Activated naive CD8-positive, alpha-beta T cell treated with anti-CD3 and anti-CD28 coated beads for 36 hours (primary cell): Measurements from ENCODE around the gene ADGRG3. TPM values are rescaled to one million over a fixed set of nuclear protein-coding genes. Genes with fewer than 3 reads are reported as not detected.
"Not testable (repeated sequence)": the region's sequence is repeated elsewhere in the genome, so short reads cannot be mapped to it uniquely, and the experiment has no call there.

Source experiments
- DNase-seq: peaks from one replicate; pipeline ENCODE4 v3.0.0; 2021
- H3K27ac Mint-ChIP-seq: one replicate; pipeline ENCODE4 v1.8.0; 2022; ENCODE audit warnings: mild to moderate bottlenecking, moderate library complexity, mixed read lengths
- H3K27me3 Mint-ChIP-seq: one replicate; pipeline ENCODE4 v1.8.0; 2022; ENCODE audit warnings: mild to moderate bottlenecking, mixed read lengths
- H3K36me3 Mint-ChIP-seq: one replicate; pipeline ENCODE4 v1.8.0; 2021; ENCODE audit warnings: mild to moderate bottlenecking, mixed read lengths
- H3K4me1 Mint-ChIP-seq: one replicate; pipeline ENCODE4 v1.8.0; 2021; ENCODE audit warnings: mixed read lengths
- H3K4me3 Mint-ChIP-seq: one replicate; pipeline ENCODE4 v1.8.0; 2022; ENCODE audit warnings: mild to moderate bottlenecking, moderate library complexity, mixed read lengths
- H3K9me3 Mint-ChIP-seq: one replicate; pipeline ENCODE4 v1.8.0; 2022; ENCODE audit warnings: mixed read lengths
- total RNA-seq, 2 experiments: library from RNA; stranded (reverse); gene quantifications; one replicate each; pipeline ENCODE4 v1.2.3, GENCODE V29; 2021

The ADGRG3 gene
- total RNA-seq, 2 experiments from 2014 or later = not detected

DNA sequence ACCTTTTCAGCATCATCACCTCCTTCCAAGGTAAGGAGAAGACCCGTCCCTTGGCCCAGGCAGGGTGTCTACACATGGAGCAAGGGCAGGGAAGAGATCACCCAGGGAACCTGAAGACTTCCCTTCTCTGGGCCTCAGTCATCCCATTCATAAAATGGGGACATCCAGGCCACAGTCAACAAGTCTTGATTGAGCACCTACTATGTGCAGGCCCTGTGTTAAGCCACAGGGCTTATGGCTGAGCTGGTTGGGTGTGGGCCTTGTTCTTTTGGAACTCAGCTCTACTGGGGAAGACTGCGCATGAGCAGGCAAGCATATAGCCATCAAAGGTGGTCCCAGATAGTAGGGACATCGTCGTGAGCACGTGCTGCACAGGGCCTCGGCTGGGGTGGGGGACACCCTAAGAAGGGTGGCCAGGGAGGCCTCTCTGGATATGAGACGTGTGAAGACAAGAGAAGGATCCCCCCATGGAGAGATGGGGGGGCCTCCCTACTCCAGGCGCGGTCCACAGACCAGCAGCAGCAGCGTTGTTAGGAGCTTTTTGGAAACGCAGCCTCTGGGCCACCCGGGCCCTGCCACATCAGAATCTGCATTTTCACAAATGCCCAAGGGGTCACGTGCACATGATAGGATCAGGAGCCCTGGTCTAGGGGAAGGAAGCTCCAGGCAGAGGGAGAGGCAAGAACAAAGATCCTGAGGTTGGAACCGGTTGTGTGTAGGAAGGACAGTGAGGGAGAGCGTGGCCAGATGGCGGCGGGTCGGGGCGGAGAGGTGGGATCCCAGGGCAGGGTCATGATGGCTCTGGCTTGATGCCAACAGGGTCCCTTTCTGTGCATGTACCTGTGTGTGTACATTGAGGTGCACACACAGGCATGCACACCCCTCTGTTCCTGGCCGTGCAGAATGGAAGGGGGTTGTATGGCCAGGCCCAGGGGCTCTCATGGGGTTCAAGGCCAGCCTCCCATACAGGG lies 5.9 kb upstream of the ADGRG3 start:
- Mint-ChIP-seq H3K4me3 (no peak overlapping the region), H3K4me1 (no peaks in the 10 kb centered on the region), H3K27me3 (no peaks in the 10 kb centered on the region), H3K36me3 (no peaks in the 10 kb centered on the region), H3K9me3 (no peaks in the 10 kb centered on the region), H3K27ac (no peak overlapping the region)
- DNase-seq = no peak

DNA sequence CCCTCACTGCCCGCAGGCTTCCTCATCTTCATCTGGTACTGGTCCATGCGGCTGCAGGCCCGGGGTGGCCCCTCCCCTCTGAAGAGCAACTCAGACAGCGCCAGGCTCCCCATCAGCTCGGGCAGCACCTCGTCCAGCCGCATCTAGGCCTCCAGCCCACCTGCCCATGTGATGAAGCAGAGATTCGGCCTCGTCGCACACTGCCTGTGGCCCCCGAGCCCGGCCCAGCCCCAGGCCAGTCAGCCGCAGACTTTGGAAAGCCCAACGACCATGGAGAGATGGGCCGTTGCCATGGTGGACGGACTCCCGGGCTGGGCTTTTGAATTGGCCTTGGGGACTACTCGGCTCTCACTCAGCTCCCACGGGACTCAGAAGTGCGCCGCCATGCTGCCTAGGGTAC lies 4.7 kb upstream of the ADGRG3 start:
- H3K4me3 Mint-ChIP-seq = no peak overlapping the region
- no peak overlapping the region for H3K27ac Mint-ChIP-seq
- H3K27me3 Mint-ChIP-seq = no peaks in the 10 kb centered on the region
- no peaks in the 10 kb centered on the region for H3K9me3 Mint-ChIP-seq
- no peaks in the 10 kb centered on the region for H3K36me3 Mint-ChIP-seq
- H3K4me1 Mint-ChIP-seq = no peaks in the 10 kb centered on the region
- no peak for DNase-seq

DNA sequence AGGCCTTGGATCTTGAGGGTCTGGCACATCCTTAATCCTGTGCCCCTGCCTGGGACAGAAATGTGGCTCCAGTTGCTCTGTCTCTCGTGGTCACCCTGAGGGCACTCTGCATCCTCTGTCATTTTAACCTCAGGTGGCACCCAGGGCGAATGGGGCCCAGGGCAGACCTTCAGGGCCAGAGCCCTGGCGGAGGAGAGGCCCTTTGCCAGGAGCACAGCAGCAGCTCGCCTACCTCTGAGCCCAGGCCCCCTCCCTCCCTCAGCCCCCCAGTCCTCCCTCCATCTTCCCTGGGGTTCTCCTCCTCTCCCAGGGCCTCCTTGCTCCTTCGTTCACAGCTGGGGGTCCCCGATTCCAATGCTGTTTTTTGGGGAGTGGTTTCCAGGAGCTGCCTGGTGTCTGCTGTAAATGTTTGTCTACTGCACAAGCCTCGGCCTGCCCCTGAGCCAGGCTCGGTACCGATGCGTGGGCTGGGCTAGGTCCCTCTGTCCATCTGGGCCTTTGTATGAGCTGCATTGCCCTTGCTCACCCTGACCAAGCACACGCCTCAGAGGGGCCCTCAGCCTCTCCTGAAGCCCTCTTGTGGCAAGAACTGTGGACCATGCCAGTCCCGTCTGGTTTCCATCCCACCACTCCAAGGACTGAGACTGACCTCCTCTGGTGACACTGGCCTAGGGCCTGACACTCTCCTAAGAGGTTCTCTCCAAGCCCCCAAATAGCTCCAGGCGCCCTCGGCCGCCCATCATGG lies 4.0 kb upstream of the ADGRG3 start:
- no peaks in the 10 kb centered on the region for H3K9me3 Mint-ChIP-seq
- no peaks in the 10 kb centered on the region for H3K4me1 Mint-ChIP-seq
- no peak overlapping the region for H3K4me3 Mint-ChIP-seq
- H3K27me3 Mint-ChIP-seq = no peaks in the 10 kb centered on the region
- H3K36me3 Mint-ChIP-seq = no peaks in the 10 kb centered on the region
- DNase-seq = no peak
- no peak overlapping the region for H3K27ac Mint-ChIP-seq

DNA sequence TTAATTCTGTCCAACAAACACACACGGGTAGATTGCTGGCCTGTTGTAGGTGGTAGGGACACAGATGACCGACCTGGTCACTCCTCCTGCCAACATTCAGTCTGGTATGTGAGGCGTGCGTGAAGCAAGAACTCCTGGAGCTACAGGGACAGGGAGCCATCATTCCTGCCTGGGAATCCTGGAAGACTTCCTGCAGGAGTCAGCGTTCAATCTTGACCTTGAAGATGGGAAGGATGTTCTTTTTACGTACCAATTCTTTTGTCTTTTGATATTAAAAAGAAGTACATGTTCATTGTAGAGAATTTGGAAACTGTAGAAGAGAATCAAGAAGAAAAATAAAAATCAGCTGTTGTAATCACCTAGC lies 3.5 kb upstream of the ADGRG3 start:
- Mint-ChIP-seq H3K4me1 (no peaks in the 10 kb centered on the region), H3K4me3 (no peak overlapping the region), H3K9me3 (no peaks in the 10 kb centered on the region), H3K27ac (no peak overlapping the region), H3K36me3 (no peaks in the 10 kb centered on the region), H3K27me3 (no peaks in the 10 kb centered on the region)
- DNase-seq = no peak

DNA sequence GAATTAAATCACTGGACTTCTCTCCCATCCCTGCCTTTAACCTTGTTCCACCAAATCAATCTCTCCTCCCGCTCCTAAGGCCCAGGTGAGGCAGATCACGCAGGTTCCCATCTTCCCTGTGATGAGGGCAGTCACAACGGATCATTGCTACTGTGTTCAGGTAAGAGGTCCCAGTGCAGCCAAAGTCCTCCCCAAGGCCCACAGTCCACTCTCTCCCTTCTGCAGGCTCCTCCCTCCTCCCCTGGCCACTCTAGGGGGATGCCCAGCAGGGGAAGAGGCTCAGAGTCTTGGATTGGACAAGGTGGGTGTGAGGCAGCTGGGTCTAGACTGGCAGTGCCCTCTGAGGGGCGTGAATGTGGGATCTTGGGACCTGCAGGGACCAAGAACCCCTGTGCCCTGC lies 2.6 kb upstream of the ADGRG3 start:
- no peak overlapping the region for H3K4me3 Mint-ChIP-seq
- H3K27me3 Mint-ChIP-seq = no peaks in the 10 kb centered on the region
- H3K9me3 Mint-ChIP-seq = no peaks in the 10 kb centered on the region
- no peak for DNase-seq
- no peaks in the 10 kb centered on the region for H3K36me3 Mint-ChIP-seq
- no peaks in the 10 kb centered on the region for H3K4me1 Mint-ChIP-seq
- H3K27ac Mint-ChIP-seq = no peak overlapping the region

DNA sequence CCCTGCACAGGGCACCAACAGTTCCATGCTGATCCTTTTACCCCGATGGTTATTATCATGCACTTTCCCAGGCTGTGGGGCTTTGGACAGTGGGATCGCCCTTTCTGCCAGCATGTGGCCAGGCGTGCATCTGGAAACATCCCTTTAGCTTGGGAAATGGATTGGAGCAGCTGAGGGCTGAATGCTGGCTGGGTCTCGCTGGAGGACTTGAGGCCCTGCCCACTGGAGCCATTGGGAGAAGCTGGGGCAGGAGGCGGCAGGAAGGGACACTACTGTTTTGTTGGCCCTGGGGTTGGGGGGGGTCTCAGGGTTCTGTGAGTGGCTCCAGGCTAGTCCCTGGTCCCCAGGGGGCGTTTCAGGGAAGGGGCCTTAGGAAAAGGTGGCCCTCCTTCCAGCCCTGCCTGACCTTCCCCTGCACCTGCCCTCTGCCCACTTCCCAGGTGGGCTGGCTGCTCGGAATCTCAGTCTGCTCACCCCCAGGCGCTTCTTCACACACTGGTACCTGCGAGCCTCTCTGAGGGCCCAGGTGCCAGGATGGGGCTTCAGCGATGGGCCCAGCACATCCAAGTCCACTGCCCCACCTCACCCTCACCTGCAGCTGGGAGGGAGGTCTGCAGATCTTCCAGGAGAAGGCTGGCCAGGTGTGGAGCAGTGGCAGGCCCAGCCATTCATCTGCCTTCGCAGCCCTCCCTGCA lies 1.6 kb upstream of the ADGRG3 start:
- Mint-ChIP-seq H3K27ac (no peak overlapping the region), H3K4me1 (no peaks in the 10 kb centered on the region)

DNA sequence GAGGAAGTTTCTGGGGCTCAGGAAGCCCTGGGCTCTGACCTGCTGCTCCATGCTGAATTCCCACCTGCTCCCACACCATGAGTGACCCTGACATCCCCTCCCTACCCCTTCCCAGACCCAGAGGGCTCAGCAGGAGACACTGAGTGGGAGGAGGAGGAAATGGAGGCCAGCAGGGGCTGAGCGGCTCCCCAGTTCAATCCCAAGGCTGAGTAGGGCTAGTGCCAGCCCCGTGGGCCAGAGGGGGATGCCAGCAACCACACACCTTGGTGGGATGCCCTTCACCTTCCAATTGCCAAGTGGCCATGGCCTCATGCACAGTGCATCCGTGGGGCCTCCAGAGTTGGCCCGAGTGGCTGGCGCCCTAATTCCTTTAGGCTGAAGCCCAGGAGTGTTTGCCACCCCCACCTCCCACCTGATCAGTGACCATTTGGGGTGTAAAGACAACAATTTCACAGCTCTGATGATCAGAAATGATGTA lies 1.0 kb upstream of the ADGRG3 start:
- Mint-ChIP-seq H3K4me3 (no peak overlapping the region), H3K9me3 (no peaks in the 10 kb centered on the region), H3K4me1 (no peaks in the 10 kb centered on the region), H3K36me3 (no peaks in the 10 kb centered on the region), H3K27me3 (peaks cover 4% of the 10 kb centered on the region), H3K27ac (no peak overlapping the region)
- no peak for DNase-seq

More for the DNA sequence above, 1.6 kb upstream of the ADGRG3 start:
- Mint-ChIP-seq H3K36me3 (no peaks in the 10 kb centered on the region), H3K9me3 (no peaks in the 10 kb centered on the region), H3K27me3 (peaks cover 4% of the 10 kb centered on the region), H3K4me3 (no peak overlapping the region)
- no peak for DNase-seq

DNA sequence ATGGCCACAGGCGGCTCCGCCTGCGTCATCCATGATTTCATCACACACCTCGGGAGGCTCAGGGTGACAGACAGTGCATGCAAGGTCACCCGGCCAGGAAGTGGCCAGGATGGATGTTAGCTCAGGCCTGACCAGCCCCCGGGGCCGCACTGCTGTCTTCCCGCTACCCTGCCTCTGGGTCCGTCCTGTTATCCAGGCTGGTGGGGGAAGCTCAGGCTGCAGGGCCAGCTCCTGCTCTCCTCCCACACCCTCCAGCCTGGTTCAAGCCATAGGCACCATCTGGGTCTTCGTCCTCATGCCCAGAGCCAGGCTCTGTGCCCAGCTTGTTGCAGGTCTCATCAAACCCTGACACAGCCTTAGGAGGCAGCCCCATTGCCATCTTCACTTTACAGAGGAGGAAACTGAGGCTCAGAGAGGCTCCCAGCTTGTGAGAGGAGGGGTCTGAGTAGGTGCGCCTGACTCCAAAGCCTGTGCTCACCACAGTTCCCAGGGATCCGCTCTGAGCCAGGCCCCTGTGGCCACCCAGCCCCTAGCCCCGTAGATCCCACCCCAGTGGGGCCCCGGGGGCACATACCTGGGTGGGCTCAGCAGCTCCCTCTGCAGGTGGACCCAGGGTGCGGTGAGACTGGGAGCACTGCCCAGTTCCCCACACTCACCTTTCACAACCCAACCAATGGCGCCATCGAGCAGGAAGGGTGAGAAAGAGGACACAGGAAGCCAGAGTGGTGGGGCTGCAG lies 412 bp upstream of the ADGRG3 start:
- H3K36me3 Mint-ChIP-seq = no peaks in the 10 kb centered on the region
- no peaks in the 10 kb centered on the region for H3K4me1 Mint-ChIP-seq
- H3K9me3 Mint-ChIP-seq = no peaks in the 10 kb centered on the region
- H3K27ac Mint-ChIP-seq = no peak overlapping the region
- no peak overlapping the region for H3K4me3 Mint-ChIP-seq
- H3K27me3 Mint-ChIP-seq = peaks cover 4% of the 10 kb centered on the region
- no peak for DNase-seq

DNA sequence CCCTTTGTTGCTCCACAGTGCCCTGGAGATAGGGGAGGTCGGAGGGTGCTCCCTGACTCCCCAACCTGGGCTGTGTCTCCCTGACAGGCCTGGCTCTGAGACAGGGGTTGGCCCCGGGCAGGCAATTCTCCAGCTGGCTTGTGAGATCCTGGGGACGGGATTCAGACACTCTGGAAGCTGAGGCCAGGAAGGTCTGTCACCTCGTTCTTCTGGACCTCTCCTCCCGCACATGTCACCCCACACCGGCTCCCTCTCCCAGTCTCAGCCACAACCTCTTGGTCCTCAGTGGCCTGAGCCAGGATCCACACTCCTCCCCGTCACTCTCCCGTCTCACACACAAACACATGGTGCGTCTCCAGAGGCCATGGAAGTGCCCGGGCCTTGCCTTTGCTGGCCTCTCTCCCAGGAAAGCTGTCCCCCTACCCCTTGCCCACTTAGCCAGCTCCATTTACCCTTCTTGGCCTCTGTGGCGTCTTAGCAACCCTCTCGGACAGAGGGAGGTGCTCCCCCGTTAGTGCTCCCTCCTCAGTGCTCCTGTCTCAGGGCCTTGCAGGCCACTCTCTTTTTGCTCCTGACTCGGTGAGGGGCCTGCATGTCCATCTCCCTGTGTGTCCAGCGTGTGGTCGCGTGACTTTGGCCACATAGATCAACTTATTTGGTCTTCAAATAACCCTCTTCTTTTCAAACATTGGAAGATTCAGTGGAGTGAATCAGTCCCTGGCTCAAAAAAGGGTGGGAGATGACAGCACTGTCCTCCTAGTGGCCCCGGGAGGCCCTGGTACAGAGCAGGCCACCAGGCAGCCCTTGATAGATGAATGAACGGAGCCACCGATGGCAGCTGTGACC lies 747 bp downstream of the ADGRG3 start:
- H3K4me3 Mint-ChIP-seq = no peak overlapping the region
- H3K27ac Mint-ChIP-seq = no peak overlapping the region

DNA sequence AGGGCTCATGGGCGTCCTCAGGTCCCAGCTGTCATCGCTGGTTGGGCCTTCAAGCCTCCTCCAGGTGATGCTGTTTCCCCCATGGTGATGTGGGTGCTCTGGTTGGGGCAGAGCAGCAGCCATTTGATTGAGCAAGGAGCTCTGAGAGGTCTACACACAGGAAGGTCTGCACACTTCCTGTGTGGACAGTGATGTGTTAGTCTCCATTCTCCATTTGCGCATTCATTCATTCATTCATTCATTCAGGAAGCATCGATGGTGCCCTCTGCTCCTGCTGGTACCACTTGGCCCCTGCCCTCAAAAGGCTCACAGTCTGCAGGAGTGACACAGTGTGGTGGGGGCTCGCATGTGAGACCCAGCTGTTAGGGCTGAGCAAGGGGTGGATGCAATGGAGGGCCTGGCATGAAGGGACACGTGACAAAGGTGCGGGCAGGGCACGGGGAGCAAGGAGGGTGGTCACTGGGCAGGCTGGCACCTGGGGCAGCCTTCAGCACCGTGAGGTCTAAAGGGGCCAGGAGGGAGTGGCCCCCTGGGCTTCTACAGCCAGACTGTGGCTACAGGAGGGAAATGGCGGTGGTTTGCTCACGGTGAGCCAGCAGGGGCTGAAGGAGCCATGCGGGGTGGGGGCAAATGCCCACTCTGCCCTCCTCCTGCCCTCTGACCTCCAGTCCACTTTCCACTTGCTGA lies 1.5 kb downstream of the ADGRG3 start:
- no peaks in the 10 kb centered on the region for H3K36me3 Mint-ChIP-seq
- H3K27me3 Mint-ChIP-seq = peaks cover 4% of the 10 kb centered on the region
- no peak overlapping the region for H3K4me3 Mint-ChIP-seq
- no peaks in the 10 kb centered on the region for H3K9me3 Mint-ChIP-seq
- no peaks in the 10 kb centered on the region for H3K4me1 Mint-ChIP-seq
- no peak overlapping the region for H3K27ac Mint-ChIP-seq
- no peak for DNase-seq

More for the DNA sequence above, 747 bp downstream of the ADGRG3 start:
- Mint-ChIP-seq H3K4me1 (no peaks in the 10 kb centered on the region), H3K36me3 (no peaks in the 10 kb centered on the region), H3K9me3 (no peaks in the 10 kb centered on the region), H3K27me3 (peaks cover 4% of the 10 kb centered on the region)
- no peak for DNase-seq

DNA sequence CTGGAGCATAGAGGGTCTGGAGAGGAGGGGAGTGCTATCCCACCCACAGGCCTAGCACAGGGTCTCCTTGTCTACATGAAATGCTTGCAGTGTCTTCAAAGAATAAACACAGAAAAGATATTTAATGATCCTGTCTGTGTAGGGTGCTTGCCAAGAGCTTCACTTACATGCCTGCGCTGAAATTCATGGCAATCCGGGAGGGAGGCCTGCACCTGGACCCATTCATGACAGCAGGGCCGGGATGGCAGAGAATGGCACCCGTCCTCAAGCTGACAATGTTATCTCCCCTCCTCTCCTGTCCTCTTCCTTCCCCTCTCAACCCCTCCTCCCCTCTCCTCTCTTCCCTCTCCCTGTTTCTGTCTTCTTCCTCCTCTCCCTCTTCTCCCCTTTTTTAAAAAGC lies 2.1 kb downstream of the ADGRG3 start:
- H3K27me3 Mint-ChIP-seq = peaks cover 4% of the 10 kb centered on the region
- no peak for DNase-seq
- no peaks in the 10 kb centered on the region for H3K9me3 Mint-ChIP-seq
- H3K36me3 Mint-ChIP-seq = no peaks in the 10 kb centered on the region
- no peak overlapping the region for H3K27ac Mint-ChIP-seq
- no peak overlapping the region for H3K4me3 Mint-ChIP-seq
- H3K4me1 Mint-ChIP-seq = no peaks in the 10 kb centered on the region

DNA sequence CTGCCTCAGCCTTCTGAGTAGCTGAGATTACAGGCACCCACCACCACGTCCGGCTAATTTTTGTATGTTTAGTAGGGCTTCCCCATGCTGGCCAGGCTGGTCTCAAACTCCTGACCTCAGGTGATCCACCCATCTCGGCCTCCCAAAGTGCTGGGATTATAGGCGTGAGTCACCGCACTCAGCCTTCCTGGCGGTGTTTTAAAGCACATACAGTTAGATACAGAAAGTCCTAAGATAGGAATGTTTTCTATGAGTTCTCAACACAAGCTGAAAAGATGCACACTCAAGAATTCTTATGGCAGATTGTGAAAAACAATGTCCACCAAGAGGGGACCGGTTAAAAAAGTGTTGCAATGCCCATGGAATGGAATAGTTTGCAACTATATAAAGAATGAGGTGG lies 3.3 kb downstream of the ADGRG3 start:
- not testable (repeated sequence) for DNase-seq

DNA sequence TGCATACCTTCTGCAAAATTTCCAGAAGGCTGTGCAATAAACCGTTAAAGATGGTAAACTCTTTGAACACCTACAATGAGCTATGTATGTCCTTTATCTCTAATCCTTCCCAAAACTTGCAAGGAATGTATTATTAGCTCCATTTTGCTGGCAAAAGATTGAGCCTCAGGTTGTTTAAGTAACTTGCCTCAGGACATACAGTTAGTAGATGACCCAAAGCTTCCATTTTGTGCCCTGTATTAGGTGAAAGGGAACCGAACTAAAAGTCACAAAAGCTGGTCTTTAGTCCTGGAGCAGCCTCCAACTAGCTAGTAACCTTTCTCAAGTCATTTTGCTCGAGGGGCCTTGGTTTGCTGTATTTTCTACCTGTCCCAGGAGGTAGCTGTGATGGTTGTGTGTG lies 4.3 kb downstream of the ADGRG3 start:
- Mint-ChIP-seq H3K4me1 (no peaks in the 10 kb centered on the region), H3K9me3 (no peaks in the 10 kb centered on the region), H3K27me3 (peaks cover 4% of the 10 kb centered on the region)

More for the DNA sequence above, 3.3 kb downstream of the ADGRG3 start:
- H3K27me3 Mint-ChIP-seq, H3K4me3 Mint-ChIP-seq, H3K9me3 Mint-ChIP-seq, H3K27ac Mint-ChIP-seq, H3K36me3 Mint-ChIP-seq, H3K4me1 Mint-ChIP-seq: not testable (repeated sequence)

More for the DNA sequence above, 4.3 kb downstream of the ADGRG3 start:
- no peaks in the 10 kb centered on the region for H3K36me3 Mint-ChIP-seq
- no peak overlapping the region for H3K27ac Mint-ChIP-seq
- DNase-seq = no peak
- no peak overlapping the region for H3K4me3 Mint-ChIP-seq
